ENCODE measurements around the gene SGTB. TPM values are rescaled to one million over a fixed set of nuclear protein-coding genes. Genes with fewer than 3 reads are reported as not detected.

SGTB gene
- total RNA-seq, 1 experiment from 2014 or later = 13.5 TPM

DNA sequence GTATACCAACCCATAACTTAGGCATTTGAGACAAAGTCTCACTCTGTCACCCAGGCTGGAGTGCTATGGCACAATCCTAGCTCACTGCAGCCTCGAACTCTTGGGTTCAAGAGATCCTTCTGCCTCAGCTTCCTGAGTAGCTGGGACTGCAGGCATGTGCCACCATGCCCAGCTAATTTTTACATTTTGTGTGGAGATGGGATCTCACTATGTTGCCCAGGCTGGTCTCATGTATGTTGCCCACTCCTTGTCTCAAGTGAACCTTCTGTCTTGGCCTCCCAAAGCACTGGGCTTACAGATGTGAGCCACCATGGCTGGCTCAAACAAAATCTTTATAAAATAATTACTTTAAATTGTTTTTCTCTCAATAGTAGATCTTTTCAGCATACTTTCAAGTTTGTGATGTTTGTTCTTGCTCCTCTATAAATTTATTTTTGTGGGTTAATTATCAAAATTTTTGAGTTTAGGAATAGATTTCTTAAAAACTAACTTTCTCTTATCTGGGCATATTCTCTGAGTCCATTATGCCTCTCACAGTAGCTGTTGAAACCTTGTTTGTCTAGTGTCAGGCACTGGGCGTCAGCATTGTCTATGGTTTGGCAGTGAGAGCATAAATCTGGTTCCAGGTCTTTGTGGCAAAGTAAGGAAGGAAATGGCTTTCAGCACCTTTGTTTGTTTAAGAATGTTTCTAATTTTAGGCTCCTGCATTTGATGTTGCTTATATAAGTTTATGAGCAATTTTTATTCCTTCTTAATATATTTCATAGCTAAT is 38.8 kb upstream of the SGTB start:
- TF ChIP-seq JUN (CRISPR knock-in tag; IDR thresholded peaks at IDR 0.05) (no peak), ZNF121 (CRISPR knock-in tag; IDR thresholded peaks at IDR 0.05) (peak; percentile 93)
- ChIA-PET POLR2A (interaction anchor here (0.6 kb wide), 1 partner anchor 693 kb away, joined by 3 read pairs; no protein-coding TSS in a partner anchor), CTCF (no interaction called here)
- DNase-seq (ENCODE audit: low spot score) (no peak), ATAC-seq (no peak)
- no peaks in the 10 kb centered on the region for H3K9me3 Mint-ChIP-seq
- H3K4me1 Mint-ChIP-seq = no peaks in the 10 kb centered on the region
- H3K4me3 Mint-ChIP-seq = no peak overlapping the region
- H3K36me3 Mint-ChIP-seq = peaks cover 37% of the 10 kb centered on the region
- H3K27ac Mint-ChIP-seq = no peak overlapping the region
- no peaks in the 10 kb centered on the region for H3K27me3 Mint-ChIP-seq (ENCODE audit: low read depth)

DNA sequence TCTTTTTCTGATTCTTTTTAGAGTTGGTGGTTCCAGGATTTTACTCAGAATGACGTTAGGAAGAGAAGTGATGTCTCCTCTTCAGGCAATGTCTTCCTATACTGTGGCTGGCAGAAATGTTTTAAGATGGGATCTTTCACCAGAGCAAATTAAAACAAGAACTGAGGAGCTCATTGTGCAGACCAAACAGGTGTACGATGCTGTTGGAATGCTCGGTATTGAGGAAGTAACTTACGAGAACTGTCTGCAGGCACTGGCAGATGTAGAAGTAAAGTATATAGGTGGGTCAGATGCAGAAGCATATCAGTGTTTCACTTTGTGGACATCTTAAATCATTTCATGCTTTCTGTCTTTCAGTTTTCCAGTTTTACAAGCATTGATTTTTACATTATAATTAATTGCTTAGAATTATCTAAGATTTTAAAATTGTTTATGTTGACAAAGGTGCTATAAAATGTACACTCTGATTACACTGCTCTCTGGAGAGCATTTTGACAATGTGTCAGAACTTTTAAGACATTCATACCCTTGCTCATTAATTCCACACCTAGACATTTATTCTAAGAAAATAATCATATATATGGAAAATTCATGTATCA is 36.7 kb upstream of the SGTB start:
- no peak overlapping the region for H3K4me3 Mint-ChIP-seq

More for the DNA sequence above, 36.7 kb upstream of the SGTB start:
- peaks cover 27% of the 10 kb centered on the region for H3K36me3 Mint-ChIP-seq
- H3K27ac Mint-ChIP-seq = no peak overlapping the region
- ATAC-seq = no peak
- no peaks in the 10 kb centered on the region for H3K4me1 Mint-ChIP-seq
- no peaks in the 10 kb centered on the region for H3K9me3 Mint-ChIP-seq
- TF ChIP-seq OVOL2 (CRISPR knock-in tag; IDR thresholded peaks at IDR 0.05; ENCODE audit: borderline replicate concordance) (no peak), EMX1 (CRISPR knock-in tag; IDR thresholded peaks at IDR 0.05) (no peak), SMAD3 (CRISPR knock-in tag; IDR thresholded peaks at IDR 0.05; ENCODE audit: borderline replicate concordance) (no peak), SP1 (CRISPR knock-in tag; conservative IDR thresholded peaks at IDR 0.05) (no peak), GTF2I (CRISPR knock-in tag; conservative IDR thresholded peaks at IDR 0.05) (no peak)
- TF ChIP-seq, protein P1, sequence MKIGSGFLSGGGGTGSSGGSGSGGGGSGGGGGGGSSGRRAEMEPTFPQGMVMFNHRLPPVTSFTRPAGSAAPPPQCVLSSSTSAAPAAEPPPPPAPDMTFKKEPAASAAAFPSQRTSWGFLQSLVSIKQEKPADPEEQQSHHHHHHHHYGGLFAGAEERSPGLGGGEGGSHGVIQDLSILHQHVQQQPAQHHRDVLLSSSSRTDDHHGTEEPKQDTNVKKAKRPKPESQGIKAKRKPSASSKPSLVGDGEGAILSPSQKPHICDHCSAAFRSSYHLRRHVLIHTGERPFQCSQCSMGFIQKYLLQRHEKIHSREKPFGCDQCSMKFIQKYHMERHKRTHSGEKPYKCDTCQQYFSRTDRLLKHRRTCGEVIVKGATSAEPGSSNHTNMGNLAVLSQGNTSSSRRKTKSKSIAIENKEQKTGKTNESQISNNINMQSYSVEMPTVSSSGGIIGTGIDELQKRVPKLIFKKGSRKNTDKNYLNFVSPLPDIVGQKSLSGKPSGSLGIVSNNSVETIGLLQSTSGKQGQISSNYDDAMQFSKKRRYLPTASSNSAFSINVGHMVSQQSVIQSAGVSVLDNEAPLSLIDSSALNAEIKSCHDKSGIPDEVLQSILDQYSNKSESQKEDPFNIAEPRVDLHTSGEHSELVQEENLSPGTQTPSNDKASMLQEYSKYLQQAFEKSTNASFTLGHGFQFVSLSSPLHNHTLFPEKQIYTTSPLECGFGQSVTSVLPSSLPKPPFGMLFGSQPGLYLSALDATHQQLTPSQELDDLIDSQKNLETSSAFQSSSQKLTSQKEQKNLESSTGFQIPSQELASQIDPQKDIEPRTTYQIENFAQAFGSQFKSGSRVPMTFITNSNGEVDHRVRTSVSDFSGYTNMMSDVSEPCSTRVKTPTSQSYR (CRISPR knock-in tag; IDR thresholded peaks at IDR 0.05) = no peak
- TF ChIP-seq, protein P2, sequence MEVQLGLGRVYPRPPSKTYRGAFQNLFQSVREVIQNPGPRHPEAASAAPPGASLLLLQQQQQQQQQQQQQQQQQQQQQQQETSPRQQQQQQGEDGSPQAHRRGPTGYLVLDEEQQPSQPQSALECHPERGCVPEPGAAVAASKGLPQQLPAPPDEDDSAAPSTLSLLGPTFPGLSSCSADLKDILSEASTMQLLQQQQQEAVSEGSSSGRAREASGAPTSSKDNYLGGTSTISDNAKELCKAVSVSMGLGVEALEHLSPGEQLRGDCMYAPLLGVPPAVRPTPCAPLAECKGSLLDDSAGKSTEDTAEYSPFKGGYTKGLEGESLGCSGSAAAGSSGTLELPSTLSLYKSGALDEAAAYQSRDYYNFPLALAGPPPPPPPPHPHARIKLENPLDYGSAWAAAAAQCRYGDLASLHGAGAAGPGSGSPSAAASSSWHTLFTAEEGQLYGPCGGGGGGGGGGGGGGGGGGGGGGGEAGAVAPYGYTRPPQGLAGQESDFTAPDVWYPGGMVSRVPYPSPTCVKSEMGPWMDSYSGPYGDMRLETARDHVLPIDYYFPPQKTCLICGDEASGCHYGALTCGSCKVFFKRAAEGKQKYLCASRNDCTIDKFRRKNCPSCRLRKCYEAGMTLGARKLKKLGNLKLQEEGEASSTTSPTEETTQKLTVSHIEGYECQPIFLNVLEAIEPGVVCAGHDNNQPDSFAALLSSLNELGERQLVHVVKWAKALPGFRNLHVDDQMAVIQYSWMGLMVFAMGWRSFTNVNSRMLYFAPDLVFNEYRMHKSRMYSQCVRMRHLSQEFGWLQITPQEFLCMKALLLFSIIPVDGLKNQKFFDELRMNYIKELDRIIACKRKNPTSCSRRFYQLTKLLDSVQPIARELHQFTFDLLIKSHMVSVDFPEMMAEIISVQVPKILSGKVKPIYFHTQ (CRISPR knock-in tag; IDR thresholded peaks at IDR 0.05) = no peak
- TF ChIP-seq, protein P3, sequence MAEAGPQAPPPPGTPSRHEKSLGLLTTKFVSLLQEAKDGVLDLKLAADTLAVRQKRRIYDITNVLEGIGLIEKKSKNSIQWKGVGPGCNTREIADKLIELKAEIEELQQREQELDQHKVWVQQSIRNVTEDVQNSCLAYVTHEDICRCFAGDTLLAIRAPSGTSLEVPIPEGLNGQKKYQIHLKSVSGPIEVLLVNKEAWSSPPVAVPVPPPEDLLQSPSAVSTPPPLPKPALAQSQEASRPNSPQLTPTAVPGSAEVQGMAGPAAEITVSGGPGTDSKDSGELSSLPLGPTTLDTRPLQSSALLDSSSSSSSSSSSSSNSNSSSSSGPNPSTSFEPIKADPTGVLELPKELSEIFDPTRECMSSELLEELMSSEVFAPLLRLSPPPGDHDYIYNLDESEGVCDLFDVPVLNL (CRISPR knock-in tag; IDR thresholded peaks at IDR 0.05; ENCODE audit: borderline replicate concordance, low read depth) = no peak
- TF ChIP-seq, protein P4, sequence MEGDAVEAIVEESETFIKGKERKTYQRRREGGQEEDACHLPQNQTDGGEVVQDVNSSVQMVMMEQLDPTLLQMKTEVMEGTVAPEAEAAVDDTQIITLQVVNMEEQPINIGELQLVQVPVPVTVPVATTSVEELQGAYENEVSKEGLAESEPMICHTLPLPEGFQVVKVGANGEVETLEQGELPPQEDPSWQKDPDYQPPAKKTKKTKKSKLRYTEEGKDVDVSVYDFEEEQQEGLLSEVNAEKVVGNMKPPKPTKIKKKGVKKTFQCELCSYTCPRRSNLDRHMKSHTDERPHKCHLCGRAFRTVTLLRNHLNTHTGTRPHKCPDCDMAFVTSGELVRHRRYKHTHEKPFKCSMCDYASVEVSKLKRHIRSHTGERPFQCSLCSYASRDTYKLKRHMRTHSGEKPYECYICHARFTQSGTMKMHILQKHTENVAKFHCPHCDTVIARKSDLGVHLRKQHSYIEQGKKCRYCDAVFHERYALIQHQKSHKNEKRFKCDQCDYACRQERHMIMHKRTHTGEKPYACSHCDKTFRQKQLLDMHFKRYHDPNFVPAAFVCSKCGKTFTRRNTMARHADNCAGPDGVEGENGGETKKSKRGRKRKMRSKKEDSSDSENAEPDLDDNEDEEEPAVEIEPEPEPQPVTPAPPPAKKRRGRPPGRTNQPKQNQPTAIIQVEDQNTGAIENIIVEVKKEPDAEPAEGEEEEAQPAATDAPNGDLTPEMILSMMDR (IDR thresholded peaks at IDR 0.05) = no peak
- TF ChIP-seq, protein P5, sequence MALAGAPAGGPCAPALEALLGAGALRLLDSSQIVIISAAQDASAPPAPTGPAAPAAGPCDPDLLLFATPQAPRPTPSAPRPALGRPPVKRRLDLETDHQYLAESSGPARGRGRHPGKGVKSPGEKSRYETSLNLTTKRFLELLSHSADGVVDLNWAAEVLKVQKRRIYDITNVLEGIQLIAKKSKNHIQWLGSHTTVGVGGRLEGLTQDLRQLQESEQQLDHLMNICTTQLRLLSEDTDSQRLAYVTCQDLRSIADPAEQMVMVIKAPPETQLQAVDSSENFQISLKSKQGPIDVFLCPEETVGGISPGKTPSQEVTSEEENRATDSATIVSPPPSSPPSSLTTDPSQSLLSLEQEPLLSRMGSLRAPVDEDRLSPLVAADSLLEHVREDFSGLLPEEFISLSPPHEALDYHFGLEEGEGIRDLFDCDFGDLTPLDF (CRISPR knock-in tag; IDR thresholded peaks at IDR 0.05) = no peak
- ChIA-PET POLR2A (no interaction called here), CTCF (no interaction called here)
- H3K27me3 Mint-ChIP-seq (ENCODE audit: low read depth) = no peaks in the 10 kb centered on the region
- DNase-seq (ENCODE audit: low spot score) = no peak

All from WTC11 (cell line).